Neural crest cell (in vitro differentiated cells): ENCODE measurements around the gene OSBP2. TPM values are rescaled to one million over a fixed set of nuclear protein-coding genes. Genes with fewer than 3 reads are reported as not detected.

Experiments used
- DNase-seq: peaks from one replicate; pipeline ENCODE4 v3.0.0; 2021; ENCODE audit warnings: low read depth, mixed read lengths, low spot score
- H3K27ac Mint-ChIP-seq: one replicate; pipeline ENCODE4 v1.8.0; 2021; ENCODE audit warnings: mild to moderate bottlenecking, mixed read lengths; ENCODE audit not compliant: unreplicated experiment
- H3K27me3 Mint-ChIP-seq: 2 replicates; pipeline ENCODE4 v1.8.0; 2021; ENCODE audit warnings: low read depth, mild to moderate bottlenecking, mixed read lengths
- H3K36me3 Mint-ChIP-seq: 2 replicates; pipeline ENCODE4 v1.8.0; 2021; ENCODE audit warnings: low read depth, mild to moderate bottlenecking, mixed read lengths
- H3K4me1 Mint-ChIP-seq: 2 replicates; pipeline ENCODE4 v1.8.0; 2021; ENCODE audit warnings: mixed read lengths
- H3K4me3 Mint-ChIP-seq: one replicate; pipeline ENCODE4 v1.8.0; 2021; ENCODE audit warnings: mild to moderate bottlenecking, mixed read lengths
- H3K9me3 Mint-ChIP-seq: 2 replicates; pipeline ENCODE4 v1.8.0; 2021; ENCODE audit warnings: mixed read lengths
- CTCF ChIP-seq: fragments of 200-600 bp; sonication (generic); conservative IDR thresholded peaks from 2 replicates; pipeline ENCODE4 v1.5.0; 2021; ENCODE audit warnings: antibody characterized with exemption, mild to moderate bottlenecking
- total RNA-seq: library from RNA; stranded (reverse); gene quantifications from 2 replicates; pipeline ENCODE4 v1.2.1, GENCODE V29; 2021

OSBP2 gene
- total RNA-seq, 1 donor from 2014 or later: 2.8 TPM

- no peak overlapping the region for H3K27ac Mint-ChIP-seq
- no peaks in the 10 kb centered on the region for H3K36me3 Mint-ChIP-seq
- no peaks in the 10 kb centered on the region for H3K9me3 Mint-ChIP-seq
- no peaks in the 10 kb centered on the region for H3K27me3 Mint-ChIP-seq
- no peaks in the 10 kb centered on the region for H3K4me1 Mint-ChIP-seq
- DNase-seq: no peak
- H3K4me3 Mint-ChIP-seq: no peak overlapping the region
- no peak for TF ChIP-seq CTCF
Observed at GRCh38 chr22:30885591-30885990, 190.9 kb downstream of the OSBP2 start.

- no peak for DNase-seq
- TF ChIP-seq CTCF: no peak
- Mint-ChIP-seq H3K9me3 (no peaks in the 10 kb centered on the region), H3K4me3 (no peak overlapping the region), H3K27me3 (no peaks in the 10 kb centered on the region), H3K27ac (no peak overlapping the region), H3K36me3 (no peaks in the 10 kb centered on the region), H3K4me1 (no peaks in the 10 kb centered on the region)
Observed at GRCh38 chr22:30887453-30887852, 192.8 kb downstream of the OSBP2 start.

- no peaks in the 10 kb centered on the region for H3K9me3 Mint-ChIP-seq
- no peak for TF ChIP-seq CTCF
Observed at GRCh38 chr22:30887861-30888260, 193.2 kb downstream of the OSBP2 start.

GRCh38 chr22:30889268-30889995, 194.8 kb downstream of the OSBP2 start:
- Mint-ChIP-seq H3K4me3 (no peak overlapping the region), H3K27ac (no peak overlapping the region), H3K4me1 (no peaks in the 10 kb centered on the region), H3K27me3 (no peaks in the 10 kb centered on the region), H3K9me3 (no peaks in the 10 kb centered on the region), H3K36me3 (no peaks in the 10 kb centered on the region)
- no peak for DNase-seq
- TF ChIP-seq CTCF: no peak

More at GRCh38 chr22:30887861-30888260, 193.2 kb downstream of the OSBP2 start:
- H3K36me3 Mint-ChIP-seq: no peaks in the 10 kb centered on the region
- DNase-seq: no peak
- H3K4me1 Mint-ChIP-seq: no peaks in the 10 kb centered on the region
- no peaks in the 10 kb centered on the region for H3K27me3 Mint-ChIP-seq
- H3K27ac Mint-ChIP-seq: no peak overlapping the region
- no peak overlapping the region for H3K4me3 Mint-ChIP-seq

DNA sequence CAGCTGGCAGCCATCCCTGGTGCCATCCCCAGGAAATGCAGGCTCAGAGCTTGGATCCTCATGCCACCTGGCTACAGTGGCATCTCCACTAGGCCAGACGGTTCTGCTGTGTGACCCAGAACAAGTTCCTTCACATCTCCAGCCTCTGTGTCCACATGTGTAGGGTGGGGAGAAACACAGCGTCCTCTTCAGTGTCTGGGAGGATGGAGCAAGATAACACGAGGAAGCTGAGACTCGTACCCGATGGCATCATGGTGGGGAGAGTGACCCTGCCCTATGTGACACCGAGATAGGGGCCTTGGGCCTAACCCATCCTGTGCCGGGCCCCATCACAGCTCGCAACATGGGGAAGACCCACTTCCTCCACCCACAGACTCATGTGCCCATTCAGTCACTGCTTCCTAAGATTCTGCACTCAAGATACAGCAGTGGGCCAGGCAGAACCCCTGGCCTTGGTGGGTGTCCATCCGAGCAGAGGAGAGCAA, 195.4 kb downstream of the OSBP2 start:
- Mint-ChIP-seq H3K9me3 (no peaks in the 10 kb centered on the region), H3K27me3 (no peaks in the 10 kb centered on the region), H3K36me3 (no peaks in the 10 kb centered on the region), H3K4me1 (no peaks in the 10 kb centered on the region), H3K27ac (no peak overlapping the region), H3K4me3 (no peak overlapping the region)
- no peak for TF ChIP-seq CTCF
- DNase-seq: no peak
